ENCODE data around the gene RER1.

GRCh38 chr1:2407166-2407990, 15.7 kb downstream of the RER1 start:
- TF ChIP-seq CTCF (IDR thresholded peaks at IDR 0.05; ENCODE audit: insufficient read depth, low read depth, low read length) (no peak), EZH2 (IDR thresholded peaks at IDR 0.05; ENCODE audit: insufficient read depth, low read length) (no peak)
